ENCODE data around the gene MAT2A.
"Not testable (repeated sequence)": the region's sequence is repeated elsewhere in the genome, so short reads cannot be mapped to it uniquely, and the experiment has no call there.

Gene MAT2A

GRCh38 chr2:85524336-85524908 lies 14.5 kb upstream of the MAT2A start:
- no peak for DNase-seq

DNA sequence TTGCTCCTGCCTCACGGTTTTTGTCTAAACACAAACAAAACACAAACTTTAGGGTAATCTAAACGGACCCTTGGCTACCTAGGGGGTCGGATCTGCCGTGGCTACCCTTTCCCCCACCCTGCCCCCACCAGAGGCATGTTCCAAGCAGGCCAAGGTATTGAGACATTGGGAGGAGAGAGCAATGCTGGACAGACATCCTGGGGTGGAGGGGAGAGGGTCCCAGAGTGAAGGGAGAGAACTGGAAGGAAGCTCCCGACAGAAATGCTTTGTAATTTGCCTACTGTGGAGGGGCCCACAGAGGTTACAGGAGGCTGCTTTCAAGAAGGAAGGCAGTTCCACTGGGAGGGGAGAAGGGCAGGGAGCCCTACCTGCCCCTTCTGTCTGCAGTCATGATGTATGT lies 13.9 kb upstream of the MAT2A start:
- no peak for DNase-seq

GRCh38 chr2:85525567-85525966 lies 13.4 kb upstream of the MAT2A start:
- DNase-seq: no peak

DNA sequence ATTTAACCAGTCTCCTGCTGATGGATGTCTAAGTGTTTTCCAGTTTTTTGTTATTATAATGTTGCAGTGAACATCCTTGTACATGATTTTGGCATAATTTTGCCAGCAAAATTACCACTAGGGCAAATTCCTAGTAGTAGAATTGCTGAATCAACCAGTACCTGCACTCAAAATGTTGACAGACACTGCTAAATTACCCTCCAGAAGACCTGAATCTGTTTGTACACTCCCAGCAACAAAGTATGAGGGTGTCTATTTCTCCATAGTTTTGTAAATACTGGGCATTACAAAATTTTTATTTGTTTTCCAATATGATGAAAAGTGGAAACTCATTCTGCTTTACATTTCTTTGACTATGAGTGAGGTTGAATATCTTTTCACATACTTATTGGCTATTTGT lies 11.2 kb upstream of the MAT2A start:
- no peak for DNase-seq

DNA sequence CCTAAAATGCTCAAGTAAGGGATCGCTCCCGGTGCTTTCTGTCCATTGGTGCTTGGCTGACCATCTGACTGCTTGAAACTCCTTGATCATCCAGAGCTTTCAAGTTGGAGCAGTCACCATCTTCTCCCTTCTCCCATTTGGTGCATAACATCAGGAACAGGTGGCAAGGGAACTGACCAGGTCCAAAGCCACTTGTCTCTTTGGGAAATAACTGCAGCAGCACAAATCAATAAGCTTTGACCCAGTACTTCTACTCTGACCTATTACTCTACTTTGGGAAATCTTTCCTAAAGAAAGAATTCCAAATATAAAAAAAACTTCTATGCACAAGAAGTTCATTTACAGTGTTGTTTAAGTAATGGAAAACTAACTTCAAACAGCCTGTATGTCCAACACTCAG lies 10.6 kb upstream of the MAT2A start:
- no peak for DNase-seq

GRCh38 chr2:85529809-85530208 lies 9.2 kb upstream of the MAT2A start:
- DNase-seq: no peak

GRCh38 chr2:85531589-85531988 lies 7.4 kb upstream of the MAT2A start:
- no peak for DNase-seq

GRCh38 chr2:85534099-85534498 lies 4.9 kb upstream of the MAT2A start:
- no peak for DNase-seq

DNA sequence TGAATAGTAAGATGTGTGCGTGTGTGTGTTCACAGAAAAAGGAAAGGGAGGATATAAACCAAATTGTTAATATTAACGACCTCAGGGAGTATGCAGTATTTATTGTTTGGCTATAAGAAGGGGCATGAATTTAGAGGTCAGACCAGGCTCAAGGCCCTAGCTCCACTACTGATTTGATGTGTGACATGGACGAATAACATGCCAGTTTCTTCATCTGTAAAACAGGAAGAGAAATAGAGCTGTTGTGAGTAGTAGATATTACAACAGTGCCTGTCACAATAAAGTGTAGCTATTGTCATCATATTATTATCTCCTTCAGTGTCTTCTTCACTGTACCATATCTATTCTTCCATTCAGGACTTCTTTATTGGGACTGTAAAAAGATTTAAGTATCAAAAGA lies 4.1 kb upstream of the MAT2A start:
- DNase-seq: no peak

GRCh38 chr2:85536479-85536878 lies 2.5 kb upstream of the MAT2A start:
- DNase-seq: no peak

DNA sequence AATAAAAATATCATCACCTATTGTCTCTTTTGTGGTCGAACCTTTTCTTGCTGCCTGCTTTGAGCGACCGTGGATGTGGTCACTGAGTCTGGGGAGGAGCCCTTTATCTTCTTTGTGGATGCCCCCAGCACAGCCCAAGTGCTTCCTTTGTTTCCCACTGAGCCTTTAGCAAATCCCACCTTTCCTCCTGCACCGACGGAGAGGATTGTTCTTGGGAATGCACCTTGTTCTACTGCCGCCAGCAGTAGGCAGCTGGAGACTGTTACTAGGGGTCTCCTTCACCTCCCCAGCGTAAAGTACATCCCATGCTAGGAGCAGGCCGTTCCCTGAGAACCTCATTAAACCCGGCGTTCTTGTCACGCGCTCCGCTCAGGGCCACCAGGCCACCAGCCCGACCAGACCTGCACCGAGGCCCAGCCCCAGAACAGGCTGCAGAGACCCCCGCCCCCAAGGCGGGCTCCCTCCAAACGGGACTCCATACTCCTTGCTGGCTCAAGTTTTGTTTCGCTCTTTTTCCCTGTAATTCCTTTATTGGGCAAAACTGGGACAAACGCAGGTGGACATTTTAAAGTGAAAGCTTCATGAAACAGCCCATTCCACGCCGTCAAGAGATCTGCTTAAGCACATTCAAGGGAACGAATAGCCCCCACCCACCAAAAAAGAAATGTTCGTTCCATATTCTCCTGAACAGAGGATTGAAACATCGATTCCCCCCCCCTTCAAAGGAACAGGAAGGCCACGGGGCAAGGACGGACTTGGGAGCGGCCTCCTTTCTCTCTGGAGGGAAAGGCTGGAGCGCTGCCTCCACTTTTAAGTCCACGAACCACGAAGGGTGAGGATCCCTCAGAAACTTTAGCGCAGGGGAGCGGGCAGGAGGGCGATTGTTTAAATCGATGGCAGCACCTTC lies 1.1 kb upstream of the MAT2A start:
- peak; percentile 45 for DNase-seq

DNA sequence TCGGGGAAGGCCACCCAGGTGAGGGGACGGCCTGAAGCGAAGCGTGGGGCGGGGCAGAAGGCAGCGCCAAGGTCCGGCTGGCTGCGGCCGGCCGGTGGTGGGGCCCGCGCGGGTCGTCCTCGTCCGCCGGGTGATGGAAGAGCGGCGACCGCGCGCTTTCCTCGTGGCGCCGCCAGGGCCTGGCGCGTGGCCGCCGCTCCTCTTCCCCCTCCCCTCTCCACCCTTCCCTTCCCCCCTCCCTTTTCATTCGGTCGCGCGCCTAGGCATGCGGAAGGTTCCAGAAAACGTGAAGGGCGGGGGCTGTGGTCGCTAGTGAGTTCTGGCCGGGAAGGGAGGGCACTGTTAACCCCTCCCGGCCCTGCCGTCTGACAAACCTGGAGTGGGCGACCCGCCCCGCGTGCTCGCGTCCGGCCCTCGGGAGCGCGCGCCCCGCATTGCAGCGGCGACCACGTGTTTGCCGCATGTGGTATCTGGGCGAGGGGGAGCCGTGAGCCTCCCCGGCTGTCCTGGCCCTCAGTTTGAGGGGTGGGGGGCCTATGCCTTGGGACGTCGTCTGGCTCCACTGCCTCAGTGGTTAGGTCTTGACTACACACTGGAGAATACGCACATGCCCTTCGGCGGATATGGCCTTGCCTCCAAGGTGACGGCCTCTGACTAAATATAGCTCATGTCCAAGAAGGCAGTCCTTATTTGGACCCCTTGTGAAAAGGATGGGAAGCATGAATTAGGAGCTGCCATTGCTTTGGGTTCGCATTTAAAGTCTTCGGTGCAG lies 579 bp downstream of the MAT2A start:
- peak; percentile 83 for DNase-seq

DNA sequence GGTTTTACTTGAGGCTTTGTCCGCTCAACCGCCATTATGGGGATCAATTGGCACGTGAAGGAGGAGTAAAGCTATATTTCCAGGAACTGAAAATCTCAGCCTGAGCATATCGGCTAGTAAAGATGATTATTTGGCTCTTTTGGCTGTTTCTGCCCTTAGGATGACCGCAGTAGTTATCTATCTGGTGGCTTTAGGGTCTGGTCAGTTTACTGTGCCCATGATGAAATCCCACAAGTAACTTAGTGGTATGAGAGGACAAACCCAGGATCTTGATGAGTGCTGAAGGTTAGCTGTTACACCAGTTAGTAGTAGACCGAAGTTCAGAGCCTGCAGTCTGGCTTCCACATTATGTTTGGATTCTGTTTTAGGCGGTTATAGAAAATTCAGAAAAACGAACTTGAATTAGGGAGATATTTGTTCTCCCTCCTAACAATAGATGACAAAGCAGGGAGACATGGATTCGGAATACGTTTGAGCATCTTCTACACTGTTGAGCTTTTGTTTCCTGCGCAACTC lies 1.2 kb downstream of the MAT2A start:
- DNase-seq: no peak

- no peak for DNase-seq
Observed at GRCh38 chr2:85541262-85541661, 2.3 kb downstream of the MAT2A start.

DNA sequence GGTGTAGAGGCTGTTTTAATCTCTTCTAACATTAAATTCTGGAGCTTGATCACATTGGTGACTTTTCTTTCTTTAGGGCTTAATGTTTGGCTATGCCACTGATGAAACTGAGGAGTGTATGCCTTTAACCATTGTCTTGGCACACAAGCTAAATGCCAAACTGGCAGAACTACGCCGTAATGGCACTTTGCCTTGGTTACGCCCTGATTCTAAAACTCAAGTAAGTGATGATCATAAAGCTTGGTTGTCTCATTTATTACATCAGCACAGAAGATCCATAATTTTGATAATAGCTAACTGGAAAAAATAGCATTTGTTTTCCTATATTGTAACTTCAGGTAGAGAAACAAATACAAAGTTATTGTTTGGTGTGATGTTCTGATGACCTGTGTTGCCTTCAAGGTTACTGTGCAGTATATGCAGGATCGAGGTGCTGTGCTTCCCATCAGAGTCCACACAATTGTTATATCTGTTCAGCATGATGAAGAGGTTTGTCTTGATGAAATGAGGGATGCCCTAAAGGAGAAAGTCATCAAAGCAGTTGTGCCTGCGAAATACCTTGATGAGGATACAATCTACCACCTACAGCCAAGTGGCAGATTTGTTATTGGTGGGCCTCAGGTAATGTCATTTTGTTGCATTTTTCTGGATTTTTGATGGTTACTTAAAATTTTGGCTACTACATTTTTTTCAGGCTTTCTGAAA lies 2.9 kb downstream of the MAT2A start:
- DNase-seq: no peak

DNA sequence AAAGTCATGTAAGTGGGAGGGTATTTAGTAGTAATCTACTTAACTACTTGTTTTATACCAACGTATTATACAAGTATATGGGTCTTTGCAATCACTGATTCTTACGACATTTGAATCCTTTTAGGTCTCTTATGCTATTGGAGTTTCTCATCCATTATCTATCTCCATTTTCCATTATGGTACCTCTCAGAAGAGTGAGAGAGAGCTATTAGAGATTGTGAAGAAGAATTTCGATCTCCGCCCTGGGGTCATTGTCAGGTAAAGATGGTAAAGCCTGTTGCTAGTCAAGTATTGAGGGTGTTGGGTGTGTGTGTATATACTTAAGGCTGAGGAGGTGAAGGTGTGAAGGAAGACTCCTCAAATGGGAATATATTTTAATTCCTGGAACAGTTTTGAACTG lies 3.8 kb downstream of the MAT2A start:
- DNase-seq: no peak

- DNase-seq: not testable (repeated sequence)
Observed at GRCh38 chr2:85544254-85544691, 5.3 kb downstream of the MAT2A start.

DNA sequence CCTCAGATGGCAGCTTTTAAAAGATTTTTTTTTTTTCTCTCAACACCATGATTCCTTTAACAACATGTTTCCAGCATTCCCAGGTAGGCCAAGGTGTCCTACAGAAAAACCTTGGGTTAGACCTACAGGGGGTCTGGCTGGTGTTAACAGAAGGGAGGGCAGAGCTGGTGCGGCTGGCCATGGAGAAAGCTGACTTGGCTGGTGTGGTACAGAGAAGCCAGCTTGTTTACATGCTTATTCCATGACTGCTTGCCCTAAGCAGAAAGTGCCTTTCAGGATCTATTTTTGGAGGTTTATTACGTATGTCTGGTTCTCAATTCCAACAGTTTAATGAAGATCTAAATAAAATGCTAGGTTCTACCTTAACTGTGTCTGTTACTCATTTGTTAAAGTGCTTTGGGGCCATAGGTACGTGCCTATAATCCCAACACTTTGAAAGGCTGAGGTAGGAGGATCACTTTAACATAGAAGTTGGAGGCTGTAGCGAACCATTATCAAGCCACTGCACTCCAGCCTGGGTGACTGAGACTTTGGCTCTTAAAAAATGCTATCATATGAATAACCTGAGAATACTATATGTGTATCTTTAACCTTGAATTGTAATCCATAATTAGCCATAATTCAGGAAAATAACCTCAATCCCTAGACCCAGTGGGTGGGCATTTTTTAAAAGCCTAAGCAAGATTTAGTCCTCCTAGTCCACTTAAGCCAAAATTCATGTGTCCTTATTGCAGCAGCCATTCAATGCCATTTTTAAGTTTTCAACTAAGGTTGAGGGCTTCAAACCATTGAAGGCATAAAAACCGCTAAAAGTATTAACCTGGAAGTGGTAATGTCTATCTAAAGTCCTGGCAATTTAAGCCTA lies 6.2 kb downstream of the MAT2A start:
- not testable (repeated sequence) for DNase-seq

DNA sequence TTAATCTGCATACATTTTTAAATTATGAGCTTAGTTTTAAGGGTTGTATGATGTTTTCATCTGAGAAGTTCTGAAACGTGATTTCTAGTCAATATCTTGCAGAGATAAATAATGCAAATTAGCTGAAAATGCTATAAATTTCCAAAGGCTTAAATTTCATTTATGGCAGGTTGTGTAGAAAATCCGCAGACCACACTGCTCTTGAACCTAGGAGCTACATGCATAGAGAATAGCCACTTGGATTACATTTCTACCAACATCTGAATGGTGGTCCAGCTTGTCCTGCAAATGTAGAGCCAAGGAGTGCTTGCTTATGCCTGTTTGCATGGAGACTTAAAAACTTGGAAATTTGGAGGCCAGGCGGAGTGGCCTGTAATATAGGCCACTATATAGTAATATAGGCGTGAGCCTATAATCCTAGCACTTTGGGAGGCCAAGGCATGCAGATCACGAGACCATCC lies 6.8 kb downstream of the MAT2A start:
- DNase-seq: no peak

DNA sequence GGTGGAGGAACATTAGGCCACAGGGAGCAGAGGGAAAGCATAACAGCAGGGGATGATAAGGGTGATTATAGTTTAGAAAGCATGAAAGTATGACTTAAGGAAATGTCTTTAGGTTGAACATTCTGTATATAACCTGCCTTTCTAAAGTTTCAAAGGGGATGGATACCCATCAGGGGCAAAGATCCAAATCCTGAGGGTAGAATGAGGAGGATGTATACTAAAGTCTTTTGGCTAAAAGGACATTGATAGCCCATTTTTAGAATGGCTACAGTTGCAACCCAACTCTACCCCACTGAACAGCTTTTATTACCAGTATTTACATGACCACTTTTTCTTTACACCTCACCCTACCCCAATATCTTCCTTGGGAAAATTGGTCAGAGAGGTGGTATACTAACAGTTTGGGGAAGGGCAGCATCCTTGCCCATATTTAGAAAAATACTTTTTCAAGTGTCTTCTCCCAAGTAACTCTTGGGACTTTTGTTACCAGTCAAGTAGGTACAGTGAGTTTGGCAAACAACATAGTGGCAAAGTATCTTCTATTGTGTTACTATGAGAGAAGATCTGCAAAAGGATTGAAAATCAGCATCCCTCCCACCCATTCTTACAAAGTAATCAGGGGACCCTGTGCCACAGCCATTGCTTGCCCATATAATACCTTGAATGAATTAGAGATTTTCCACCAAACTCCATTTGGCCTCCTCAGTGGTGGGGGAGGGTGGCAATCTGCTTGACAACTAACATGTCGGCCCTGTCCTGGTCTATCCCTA lies 8.3 kb downstream of the MAT2A start:
- DNase-seq: no peak

All from stimulated activated CD4-positive, alpha-beta T cell treated with anti-CD3 and anti-CD28 coated beads, Interleukin-4, amount 100 ng/mL, for 24 hours (primary cell).